Neural crest cell (in vitro differentiated cells): ENCODE measurements around the gene GPR15. TPM values are rescaled to one million over a fixed set of nuclear protein-coding genes. Genes with fewer than 3 reads are reported as not detected.

Experiments
- DNase-seq: peaks from one replicate; pipeline ENCODE4 v3.0.0; 2021; ENCODE audit warnings: low read depth, mixed read lengths, low spot score
- H3K27ac Mint-ChIP-seq: one replicate; pipeline ENCODE4 v1.8.0; 2021; ENCODE audit warnings: mild to moderate bottlenecking, mixed read lengths; ENCODE audit not compliant: unreplicated experiment
- H3K27me3 Mint-ChIP-seq: 2 replicates; pipeline ENCODE4 v1.8.0; 2021; ENCODE audit warnings: low read depth, mild to moderate bottlenecking, mixed read lengths
- H3K36me3 Mint-ChIP-seq: 2 replicates; pipeline ENCODE4 v1.8.0; 2021; ENCODE audit warnings: low read depth, mild to moderate bottlenecking, mixed read lengths
- H3K4me1 Mint-ChIP-seq: 2 replicates; pipeline ENCODE4 v1.8.0; 2021; ENCODE audit warnings: mixed read lengths
- H3K4me3 Mint-ChIP-seq: one replicate; pipeline ENCODE4 v1.8.0; 2021; ENCODE audit warnings: mild to moderate bottlenecking, mixed read lengths
- H3K9me3 Mint-ChIP-seq: 2 replicates; pipeline ENCODE4 v1.8.0; 2021; ENCODE audit warnings: mixed read lengths
- total RNA-seq: library from RNA; stranded (reverse); gene quantifications from 2 replicates; pipeline ENCODE4 v1.2.1, GENCODE V29; 2021
- TF ChIP-seq, protein P1 (sequence below): fragments of 200-600 bp; sonication (generic); conservative IDR thresholded peaks from 2 replicates; pipeline ENCODE4 v1.5.0; 2021; ENCODE audit warnings: antibody characterized with exemption, mild to moderate bottlenecking

Gene GPR15
- total RNA-seq, 1 donor from 2014 or later: not detected

GRCh38 chr3:98513091-98513511 lies 18.7 kb upstream of the GPR15 start:
- Mint-ChIP-seq H3K4me3 (no peak overlapping the region), H3K27ac (no peak overlapping the region), H3K4me1 (no peaks in the 10 kb centered on the region), H3K9me3 (no peaks in the 10 kb centered on the region), H3K36me3 (peaks cover 2% of the 10 kb centered on the region), H3K27me3 (no peaks in the 10 kb centered on the region)
- TF ChIP-seq, protein P1, sequence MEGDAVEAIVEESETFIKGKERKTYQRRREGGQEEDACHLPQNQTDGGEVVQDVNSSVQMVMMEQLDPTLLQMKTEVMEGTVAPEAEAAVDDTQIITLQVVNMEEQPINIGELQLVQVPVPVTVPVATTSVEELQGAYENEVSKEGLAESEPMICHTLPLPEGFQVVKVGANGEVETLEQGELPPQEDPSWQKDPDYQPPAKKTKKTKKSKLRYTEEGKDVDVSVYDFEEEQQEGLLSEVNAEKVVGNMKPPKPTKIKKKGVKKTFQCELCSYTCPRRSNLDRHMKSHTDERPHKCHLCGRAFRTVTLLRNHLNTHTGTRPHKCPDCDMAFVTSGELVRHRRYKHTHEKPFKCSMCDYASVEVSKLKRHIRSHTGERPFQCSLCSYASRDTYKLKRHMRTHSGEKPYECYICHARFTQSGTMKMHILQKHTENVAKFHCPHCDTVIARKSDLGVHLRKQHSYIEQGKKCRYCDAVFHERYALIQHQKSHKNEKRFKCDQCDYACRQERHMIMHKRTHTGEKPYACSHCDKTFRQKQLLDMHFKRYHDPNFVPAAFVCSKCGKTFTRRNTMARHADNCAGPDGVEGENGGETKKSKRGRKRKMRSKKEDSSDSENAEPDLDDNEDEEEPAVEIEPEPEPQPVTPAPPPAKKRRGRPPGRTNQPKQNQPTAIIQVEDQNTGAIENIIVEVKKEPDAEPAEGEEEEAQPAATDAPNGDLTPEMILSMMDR: no peak
- DNase-seq: no peak

GRCh38 chr3:98513736-98514135 lies 18.0 kb upstream of the GPR15 start:
- Mint-ChIP-seq H3K27ac (no peak overlapping the region), H3K4me1 (no peaks in the 10 kb centered on the region), H3K9me3 (no peaks in the 10 kb centered on the region), H3K4me3 (no peak overlapping the region), H3K36me3 (peaks cover 2% of the 10 kb centered on the region), H3K27me3 (no peaks in the 10 kb centered on the region)
- DNase-seq: no peak
- TF ChIP-seq, protein P1: no peak

DNA sequence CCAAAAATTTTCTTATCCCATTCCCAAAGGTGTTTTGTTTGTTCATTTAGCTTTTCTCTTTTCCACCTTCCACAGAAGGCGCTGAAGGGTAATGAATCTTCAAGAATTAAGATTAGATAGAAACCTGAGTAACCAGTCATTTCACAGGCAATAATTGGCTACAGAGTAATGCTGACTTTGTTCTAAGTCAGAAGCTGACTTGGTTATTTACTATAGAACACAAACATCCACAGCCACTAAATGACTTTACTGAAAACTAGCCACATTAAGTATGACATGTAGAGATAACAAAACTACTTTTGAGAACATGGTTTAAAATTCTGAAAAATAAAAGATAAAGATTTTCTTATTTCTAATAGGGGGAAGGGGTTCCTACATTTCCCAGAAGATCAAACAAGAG lies 16.8 kb upstream of the GPR15 start:
- peaks cover 11% of the 10 kb centered on the region for H3K4me1 Mint-ChIP-seq
- H3K4me3 Mint-ChIP-seq: no peak overlapping the region
- TF ChIP-seq, protein P1: no peak
- no peak overlapping the region for H3K27ac Mint-ChIP-seq
- no peaks in the 10 kb centered on the region for H3K9me3 Mint-ChIP-seq
- H3K36me3 Mint-ChIP-seq: peaks cover 9% of the 10 kb centered on the region
- no peaks in the 10 kb centered on the region for H3K27me3 Mint-ChIP-seq
- no peak for DNase-seq

DNA sequence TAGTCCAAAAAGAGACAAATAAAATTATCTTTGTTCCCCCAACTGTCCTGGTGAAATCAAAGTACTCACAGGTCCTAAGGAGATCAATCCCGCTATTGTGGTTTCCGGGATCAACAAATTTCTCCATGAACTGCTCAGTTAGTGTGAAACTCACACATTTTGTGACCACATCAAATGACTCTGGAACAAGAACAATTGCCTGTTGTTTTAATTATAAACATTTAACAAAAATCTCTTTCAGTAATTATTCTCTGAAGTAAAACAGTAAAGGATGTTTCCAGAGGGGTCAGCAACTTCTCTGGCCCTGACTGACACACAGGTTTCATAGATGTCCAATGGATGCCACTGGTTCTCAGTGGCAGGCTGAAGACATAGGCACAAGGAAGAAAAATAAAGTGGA lies 13.0 kb upstream of the GPR15 start:
- TF ChIP-seq, protein P1: no peak
- peaks cover 9% of the 10 kb centered on the region for H3K36me3 Mint-ChIP-seq

GRCh38 chr3:98519351-98519750 lies 12.4 kb upstream of the GPR15 start:
- no peaks in the 10 kb centered on the region for H3K27me3 Mint-ChIP-seq
- TF ChIP-seq, protein P1: no peak
- H3K4me3 Mint-ChIP-seq: peak overlapping the region; percentile 33
- H3K36me3 Mint-ChIP-seq: peaks cover 9% of the 10 kb centered on the region
- H3K4me1 Mint-ChIP-seq: peaks cover 39% of the 10 kb centered on the region
- H3K27ac Mint-ChIP-seq: no peak overlapping the region
- peaks cover 2% of the 10 kb centered on the region for H3K9me3 Mint-ChIP-seq
- DNase-seq: no peak

More for the DNA sequence above, 13.0 kb upstream of the GPR15 start:
- Mint-ChIP-seq H3K4me1 (peaks cover 39% of the 10 kb centered on the region), H3K27ac (no peak overlapping the region), H3K27me3 (no peaks in the 10 kb centered on the region), H3K9me3 (peaks cover 2% of the 10 kb centered on the region), H3K4me3 (peak overlapping the region; percentile 27)
- no peak for DNase-seq
